ENCODE data around the gene TMEM121B. TPM values are rescaled to one million over a fixed set of nuclear protein-coding genes. Genes with fewer than 3 reads are reported as not detected.

Gene TMEM121B
- total RNA-seq, 1 donor from 2014 or later: 0.11 TPM

- Histone ChIP-seq H3K9me3 (no peaks in the 10 kb centered on the region), H3K4me3 (no peak overlapping the region), H3K27me3 (no peaks in the 10 kb centered on the region), H3K27ac (no peak overlapping the region), H3K36me3 (peaks cover 0 to 12% of the 10 kb centered on the region in 2 donors), H3K4me1 (no peaks in the 10 kb centered on the region)
- intact Hi-C loops (cut with DNase I): no loop called here
- no peak for DNase-seq (ENCODE audit: low spot score in 2 of 2)
- TF ChIP-seq CTCF (IDR thresholded peaks at IDR 0.05): no peak
Measured at GRCh38 chr22:17093081-17093480, 28.1 kb downstream of the TMEM121B start.

- no peak overlapping the region for H3K4me3 ChIP-seq
- DNase-seq (ENCODE audit: low spot score in 2 of 2): no peak
- no peaks in the 10 kb centered on the region for H3K27me3 ChIP-seq
- no peak overlapping the region for H3K27ac ChIP-seq
- no peak for TF ChIP-seq CTCF (IDR thresholded peaks at IDR 0.05)
- H3K4me1 ChIP-seq: no peaks in the 10 kb centered on the region
- intact Hi-C loops (cut with DNase I): no loop called here
- no peaks in the 10 kb centered on the region for H3K9me3 ChIP-seq
- no peaks in the 10 kb centered on the region for H3K36me3 ChIP-seq
Measured at GRCh38 chr22:17091851-17092250, 29.3 kb downstream of the TMEM121B start.

GRCh38 chr22:17090550-17090949 lies 30.6 kb downstream of the TMEM121B start:
- no peak overlapping the region for H3K27ac ChIP-seq
- intact Hi-C loops (cut with DNase I): no loop called here
- H3K27me3 ChIP-seq: no peaks in the 10 kb centered on the region
- no peaks in the 10 kb centered on the region for H3K36me3 ChIP-seq
- no peaks in the 10 kb centered on the region for H3K9me3 ChIP-seq
- no peak for TF ChIP-seq CTCF (IDR thresholded peaks at IDR 0.05)
- peaks cover 4 to 5% of the 10 kb centered on the region in 2 donors for H3K4me1 ChIP-seq
- H3K4me3 ChIP-seq: no peak overlapping the region
- no peak for DNase-seq (ENCODE audit: low spot score in 2 of 2)

- Histone ChIP-seq H3K36me3 (no peaks in the 10 kb centered on the region), H3K9me3 (no peaks in the 10 kb centered on the region), H3K4me3 (no peak overlapping the region), H3K27me3 (no peaks in the 10 kb centered on the region), H3K4me1 (peaks cover 4 to 8% of the 10 kb centered on the region in 2 donors), H3K27ac (no peak overlapping the region)
- TF ChIP-seq CTCF (IDR thresholded peaks at IDR 0.05): no peak
- intact Hi-C loops (cut with DNase I): no loop called here
- DNase-seq (ENCODE audit: low spot score in 2 of 2): no peak
Measured at GRCh38 chr22:17087498-17088131, 33.5 kb downstream of the TMEM121B start.

GRCh38 chr22:17086788-17087497 lies 34.2 kb downstream of the TMEM121B start:
- H3K27ac ChIP-seq: no peak overlapping the region
- H3K9me3 ChIP-seq: no peaks in the 10 kb centered on the region
- H3K36me3 ChIP-seq: no peaks in the 10 kb centered on the region
- DNase-seq (ENCODE audit: low spot score in 2 of 2): no peak
- no peaks in the 10 kb centered on the region for H3K27me3 ChIP-seq
- intact Hi-C loops (cut with DNase I): no loop called here
- peak overlapping the region in 1 of 2 donors; percentile 73 for H3K4me3 ChIP-seq
- no peak for TF ChIP-seq CTCF (IDR thresholded peaks at IDR 0.05)
- H3K4me1 ChIP-seq: peaks cover 4 to 8% of the 10 kb centered on the region in 2 donors

Data from ascending aorta (tissue), 2 donors.